ENCODE measurements around the gene KIF1C.
A peak's percentile ranks its signal among the peaks of the same experiment; 100 is the strongest.
"Not testable (repeated sequence)": the region's sequence is repeated elsewhere in the genome, so short reads cannot be mapped to it uniquely, and the experiment has no call there.

Gene KIF1C

GRCh38 chr17:5002121-5002788, 4.5 kb downstream of the KIF1C start:
- DNase-seq, result no peak

GRCh38 chr17:5003214-5003867, 5.6 kb downstream of the KIF1C start:
- no peak for DNase-seq

GRCh38 chr17:5011928-5012327, 14.2 kb downstream of the KIF1C start:
- DNase-seq, result no peak

GRCh38 chr17:5014357-5014756, 16.6 kb downstream of the KIF1C start:
- no peak for DNase-seq

GRCh38 chr17:5019475-5019956, 21.8 kb downstream of the KIF1C start:
- no peak for DNase-seq

GRCh38 chr17:5020502-5021023, 22.8 kb downstream of the KIF1C start:
- DNase-seq, result no peak

GRCh38 chr17:5022171-5022711, 24.5 kb downstream of the KIF1C start:
- DNase-seq, result no peak

GRCh38 chr17:5023588-5024147, 25.9 kb downstream of the KIF1C start:
- no peak for DNase-seq

GRCh38 chr17:5024604-5025003, 26.9 kb downstream of the KIF1C start:
- DNase-seq, result no peak

GRCh38 chr17:5027299-5027698, 29.5 kb downstream of the KIF1C start:
- DNase-seq, result no peak

GRCh38 chr17:5027916-5028315, 30.2 kb downstream of the KIF1C start:
- no peak for DNase-seq

GRCh38 chr17:5030168-5030567, 32.4 kb downstream of the KIF1C start:
- DNase-seq, result not testable (repeated sequence)

- peak in 13 of 14 donors; percentile 10 to 80 (median 55) for DNase-seq
These were observed 33.8 kb downstream of the KIF1C start for GRCh38 chr17:5031365-5032082.

- DNase-seq, result no peak
These were observed 35.1 kb downstream of the KIF1C start for GRCh38 chr17:5032865-5033264.

- DNase-seq, result no peak
These were observed 35.7 kb downstream of the KIF1C start for GRCh38 chr17:5033352-5034015.

GRCh38 chr17:5034063-5034462, 36.3 kb downstream of the KIF1C start:
- no peak for DNase-seq

GRCh38 chr17:5034651-5035050, 36.9 kb downstream of the KIF1C start:
- DNase-seq, result no peak

- no peak for DNase-seq
These were observed 37.6 kb downstream of the KIF1C start, which contains the start of gene SLC52A1 for GRCh38 chr17:5035315-5035714. Gene SLC52A1, minus strand, starts transcription at chr17:5035426. Its CDS starts 820 bp downstream, at chr17:5034606.

GRCh38 chr17:5042157-5043022, 44.6 kb downstream of the KIF1C start:
- DNase-seq, result no peak

GRCh38 chr17:5043524-5043923, 45.8 kb downstream of the KIF1C start:
- no peak for DNase-seq

GRCh38 chr17:5044630-5045029, 46.9 kb downstream of the KIF1C start:
- DNase-seq, result no peak

All from C1 segment of cervical spinal cord (tissue), 14 donors.